IPS DF 6.9 (cell line): Measurements from ENCODE around the gene ISYNA1.

Source experiments
- DNase-seq: peaks from one replicate; pipeline ENCODE4 v3.0.0-alpha.2; 2013; ENCODE audit warnings: low read depth, low spot score
- H3K27ac ChIP-seq: one replicate; pipeline ENCODE4 v1.5.1; 2013; ENCODE audit warnings: low read length, control low read depth
- H3K27me3 ChIP-seq: 2 replicates; pipeline ENCODE4 v1.6.1; 2013; ENCODE audit warnings: mild to moderate bottlenecking, low read length; ENCODE audit not compliant: control insufficient read depth, insufficient read depth
- H3K36me3 ChIP-seq: 2 replicates; pipeline ENCODE4 v1.6.1; 2013; ENCODE audit warnings: low read length; ENCODE audit not compliant: control insufficient read depth, insufficient read depth
- H3K4me1 ChIP-seq: 2 replicates; pipeline ENCODE4 v1.6.1; 2013; ENCODE audit warnings: low read length; ENCODE audit not compliant: control insufficient read depth, insufficient read depth
- H3K4me3 ChIP-seq: 2 replicates; pipeline ENCODE4 v1.5.1; 2013; ENCODE audit warnings: mild to moderate bottlenecking, low read length
- H3K9me3 ChIP-seq: 2 replicates; pipeline ENCODE4 v1.6.1; 2013; ENCODE audit warnings: low read length, inconsistent platforms; ENCODE audit not compliant: control insufficient read depth, insufficient read depth
- WGBS: extraction: QIAGEN DNeasy Blood & Tissue Kit; methylation state at CpG from one replicate; pipeline ENCODE4 v1.1.7; 2013; ENCODE audit warnings: mixed read lengths, missing lambda C conversion rate; ENCODE audit not compliant: insufficient read length, insufficient coverage; 5-methylcytosine and 5-hydroxymethylcytosine counted together

Gene ISYNA1

GRCh38 chr19:18437491-18438330, at the start of gene ISYNA1:
TSS of gene ISYNA1 (minus strand) at chr19:18438133. CDS start at chr19:18437979, 154 bp downstream.
- H3K27me3 ChIP-seq: no peaks in the 10 kb centered on the region
- peaks cover 5% of the 10 kb centered on the region; the same call in 1 of the 2 replicates for H3K36me3 ChIP-seq
- H3K4me3 ChIP-seq: peak within 1 kb of the TSS; percentile 56; the same call in 1 of the 2 replicates
- no CpG with 5 or more reads among the region's 99 CpGs for WGBS
- H3K4me1 ChIP-seq: peaks cover 12% of the 10 kb centered on the region
- no peaks in the 10 kb centered on the region for H3K9me3 ChIP-seq
- no peak within 1 kb of the TSS for H3K27ac ChIP-seq
- DNase-seq: no peak

DNA sequence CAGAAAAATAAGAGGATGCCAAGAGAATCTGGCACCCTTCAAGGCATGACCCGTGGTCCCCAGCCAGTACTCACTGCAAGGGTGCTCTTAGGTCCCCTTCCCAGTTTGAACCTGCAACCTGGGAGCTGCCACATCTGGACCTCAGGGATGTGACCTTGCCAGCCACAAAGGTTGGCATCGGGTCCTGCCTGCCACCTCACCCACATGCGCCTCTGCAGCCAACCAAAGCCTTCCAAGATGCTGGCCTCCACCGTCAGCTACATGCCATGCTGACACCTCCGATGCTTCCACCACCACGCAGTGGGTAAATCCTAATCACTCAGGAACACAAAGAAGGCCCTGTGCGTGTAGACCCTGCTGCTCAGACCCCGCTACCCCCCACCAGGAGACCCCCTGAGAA, 48.8 kb upstream of the ISYNA1 start:
- Histone ChIP-seq H3K27ac (no peak overlapping the region), H3K4me3 (no peak overlapping the region), H3K4me1 (peaks cover 4% of the 10 kb centered on the region; the same call in 1 of the 2 replicates), H3K27me3 (no peaks in the 10 kb centered on the region), H3K9me3 (no peaks in the 10 kb centered on the region), H3K36me3 (no peaks in the 10 kb centered on the region)
- DNase-seq: no peak
- WGBS: no CpG with 5 or more reads among the region's 8 CpGs

- Histone ChIP-seq H3K9me3 (no peaks in the 10 kb centered on the region), H3K27me3 (no peaks in the 10 kb centered on the region), H3K4me3 (no peak overlapping the region), H3K36me3 (no peaks in the 10 kb centered on the region), H3K27ac (no peak overlapping the region), H3K4me1 (peaks cover 4% of the 10 kb centered on the region; the same call in 1 of the 2 replicates)
- no peak for DNase-seq
- no CpG with 5 or more reads among the region's 5 CpGs for WGBS
These were observed 47.1 kb upstream of the ISYNA1 start for GRCh38 chr19:18484992-18485391.

GRCh38 chr19:18483119-18483890, 45.4 kb upstream of the ISYNA1 start:
- no peak overlapping the region for H3K4me3 ChIP-seq
- no peaks in the 10 kb centered on the region for H3K9me3 ChIP-seq
- no peaks in the 10 kb centered on the region for H3K27me3 ChIP-seq
- WGBS: no CpG with 5 or more reads among the region's 12 CpGs
- DNase-seq: no peak
- peaks cover 2% of the 10 kb centered on the region; the same call in 1 of the 2 replicates for H3K4me1 ChIP-seq
- H3K27ac ChIP-seq: no peak overlapping the region
- H3K36me3 ChIP-seq: no peaks in the 10 kb centered on the region

DNA sequence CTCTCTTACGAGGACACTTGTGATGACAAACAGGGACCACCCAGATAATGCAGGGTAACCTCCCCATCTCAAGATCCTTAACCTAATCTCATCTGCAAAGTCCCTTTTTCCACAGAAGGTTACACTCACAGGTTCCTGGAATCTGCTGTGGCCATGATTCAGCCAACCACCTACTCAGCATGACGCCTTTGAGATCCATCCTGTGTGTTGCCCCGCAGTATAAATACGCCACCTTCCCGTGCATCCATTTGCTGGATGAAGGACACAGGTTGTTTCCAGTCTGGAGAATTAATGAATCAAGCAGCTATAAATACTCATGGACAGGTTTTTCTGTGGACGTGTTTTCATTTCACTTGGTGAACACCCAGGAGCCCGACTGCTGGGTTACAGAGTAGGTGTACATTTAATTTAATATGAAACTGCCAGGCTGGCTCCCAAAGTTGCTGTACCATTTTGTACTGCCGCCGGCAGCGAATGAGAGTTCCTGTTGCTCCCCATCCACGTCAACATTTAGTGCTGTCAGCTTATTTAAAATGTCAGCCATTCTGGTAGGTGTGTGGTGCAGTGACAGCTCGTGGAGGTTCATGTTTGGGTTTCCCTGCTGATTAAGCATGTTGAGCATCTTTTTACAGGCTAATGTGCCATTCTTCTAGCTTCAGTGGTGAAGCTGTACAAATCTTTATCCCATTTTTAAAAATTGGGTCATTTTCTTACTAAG, 43.7 kb upstream of the ISYNA1 start:
- H3K4me3 ChIP-seq: no peak overlapping the region
- DNase-seq: no peak
- H3K4me1 ChIP-seq: peaks cover 2% of the 10 kb centered on the region; the same call in 1 of the 2 replicates
- no CpG with 5 or more reads among the region's 12 CpGs for WGBS
- no peaks in the 10 kb centered on the region for H3K36me3 ChIP-seq
- no peaks in the 10 kb centered on the region for H3K9me3 ChIP-seq
- H3K27ac ChIP-seq: no peak overlapping the region
- no peaks in the 10 kb centered on the region for H3K27me3 ChIP-seq

GRCh38 chr19:18480006-18480691, 42.2 kb upstream of the ISYNA1 start:
- no peak for DNase-seq
- WGBS: no CpG with 5 or more reads among the region's 13 CpGs
- Histone ChIP-seq H3K4me3 (no peak overlapping the region), H3K4me1 (no peaks in the 10 kb centered on the region), H3K9me3 (no peaks in the 10 kb centered on the region), H3K27ac (no peak overlapping the region), H3K36me3 (no peaks in the 10 kb centered on the region), H3K27me3 (no peaks in the 10 kb centered on the region)

DNA sequence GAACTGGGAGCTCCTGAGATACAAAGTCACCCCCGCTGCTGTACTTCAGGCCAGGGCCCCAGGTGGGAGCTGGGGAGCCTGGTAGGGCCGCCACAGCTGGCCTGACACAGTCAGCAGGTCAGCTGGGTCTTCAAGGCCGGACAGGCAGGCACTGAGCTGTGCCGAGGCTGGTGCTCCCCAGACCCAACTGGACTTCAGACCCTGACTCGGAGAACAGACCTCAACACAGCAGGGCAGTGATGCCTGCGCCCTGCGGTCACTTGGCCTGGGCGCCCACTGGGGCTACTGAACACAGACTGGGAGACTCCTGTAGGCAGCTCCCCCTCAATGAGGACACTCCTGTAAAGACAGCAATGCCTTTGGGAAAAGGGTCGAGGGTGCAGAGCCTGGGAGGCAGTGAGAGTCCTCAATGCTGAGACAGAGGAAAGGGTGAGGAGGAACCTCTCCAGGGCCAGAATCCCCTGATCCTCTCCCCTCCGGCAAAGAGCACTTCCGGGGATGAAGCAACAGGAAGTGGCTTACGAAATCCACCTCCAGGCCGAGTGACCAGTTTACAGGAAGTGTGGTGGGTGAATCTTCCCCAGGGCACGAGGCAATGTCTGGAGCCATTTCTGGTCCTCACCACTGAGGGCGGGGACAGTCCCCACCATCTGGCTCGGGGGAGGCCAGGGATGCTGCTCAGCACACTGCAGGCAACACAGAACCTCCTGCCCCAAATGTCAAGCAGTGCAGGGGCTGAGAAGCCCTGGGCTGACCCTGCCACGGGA, 40.8 kb upstream of the ISYNA1 start:
- Histone ChIP-seq H3K27ac (no peak overlapping the region), H3K4me3 (no peak overlapping the region), H3K9me3 (no peaks in the 10 kb centered on the region), H3K4me1 (no peaks in the 10 kb centered on the region), H3K27me3 (no peaks in the 10 kb centered on the region), H3K36me3 (no peaks in the 10 kb centered on the region)
- no CpG with 5 or more reads among the region's 17 CpGs for WGBS
- DNase-seq: no peak

- Histone ChIP-seq H3K27ac (no peak overlapping the region), H3K36me3 (no peaks in the 10 kb centered on the region), H3K4me3 (no peak overlapping the region), H3K4me1 (no peaks in the 10 kb centered on the region), H3K27me3 (no peaks in the 10 kb centered on the region), H3K9me3 (no peaks in the 10 kb centered on the region)
- DNase-seq: no peak
- WGBS: no CpG with 5 or more reads among the region's 8 CpGs
These were observed 40.0 kb upstream of the ISYNA1 start for GRCh38 chr19:18477974-18478373.

DNA sequence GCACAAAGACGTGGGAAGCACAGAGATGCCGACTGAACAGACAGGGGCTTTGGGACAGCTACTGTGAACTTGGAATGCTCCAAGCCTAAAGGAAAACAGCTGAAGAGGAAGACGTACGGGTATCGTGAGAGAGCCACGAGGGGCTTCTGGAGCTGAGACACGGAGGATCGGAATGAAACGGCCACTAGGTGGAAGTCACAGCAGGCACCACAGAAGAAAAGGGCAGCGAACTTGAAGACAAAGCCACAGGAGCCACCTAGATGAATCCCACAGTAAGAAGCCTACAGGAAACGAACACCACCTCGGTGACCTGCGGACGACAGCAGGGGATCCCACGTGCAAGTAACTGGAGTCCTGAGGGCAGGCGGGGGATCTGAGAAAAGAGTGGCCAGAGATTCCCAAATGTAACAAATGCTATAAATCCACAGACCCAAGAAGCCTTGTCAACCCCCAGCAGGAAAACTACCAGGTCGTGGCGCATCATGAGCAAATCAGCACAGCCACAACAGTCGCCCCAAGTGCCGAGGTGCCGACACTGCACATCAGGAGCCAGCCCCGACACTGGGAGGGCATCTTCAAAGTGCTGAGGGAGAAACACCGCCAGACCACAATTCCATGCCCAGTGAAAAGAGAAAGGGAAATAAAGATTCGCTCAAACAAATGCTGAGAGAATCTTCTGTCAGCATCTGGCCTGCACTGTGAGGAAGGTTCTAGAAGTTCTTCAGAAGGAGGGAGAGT, 39.3 kb upstream of the ISYNA1 start:
- Histone ChIP-seq H3K9me3 (no peaks in the 10 kb centered on the region), H3K27me3 (no peaks in the 10 kb centered on the region), H3K27ac (no peak overlapping the region), H3K4me1 (no peaks in the 10 kb centered on the region), H3K4me3 (no peak overlapping the region), H3K36me3 (no peaks in the 10 kb centered on the region)
- WGBS: no CpG with 5 or more reads among the region's 24 CpGs
- no peak for DNase-seq
